ENCODE data around the gene PLA2G4E.

Gene PLA2G4E

GRCh38 chr15:41972253-41973242 is 48.3 kb downstream of the PLA2G4E start, which contains the start of gene EHD4:
Gene EHD4 (minus strand): TSS chr15:41972557. CDS start chr15:41972494, 63 bp downstream.
- peak; percentile 95 for DNase-seq

GRCh38 chr15:41971895-41972252 is 49.0 kb downstream of the PLA2G4E start:
- DNase-seq: no peak

GRCh38 chr15:41971089-41971894 is 49.5 kb downstream of the PLA2G4E start:
- DNase-seq: no peak

- no peak for DNase-seq
Observed at GRCh38 chr15:41970456-41970855, 50.4 kb downstream of the PLA2G4E start.

- DNase-seq: no peak
Observed at GRCh38 chr15:41969851-41970431, 50.9 kb downstream of the PLA2G4E start.

- no peak for DNase-seq
Observed at GRCh38 chr15:41968701-41969100, 52.1 kb downstream of the PLA2G4E start.

- no peak for DNase-seq
Observed at GRCh38 chr15:41967506-41968206, 53.2 kb downstream of the PLA2G4E start.

- DNase-seq: no peak
Observed at GRCh38 chr15:41966920-41967465, 53.8 kb downstream of the PLA2G4E start.

GRCh38 chr15:41966414-41966812 is 54.4 kb downstream of the PLA2G4E start:
- no peak for DNase-seq

GRCh38 chr15:41965441-41966413 is 55.1 kb downstream of the PLA2G4E start:
- DNase-seq: no peak

GRCh38 chr15:41961595-41962202 is 59.1 kb downstream of the PLA2G4E start:
- no peak for DNase-seq

- DNase-seq: no peak
Observed at GRCh38 chr15:41961001-41961518, 59.8 kb downstream of the PLA2G4E start.

- DNase-seq: no peak
Observed at GRCh38 chr15:41958002-41958420, 62.8 kb downstream of the PLA2G4E start.

- DNase-seq: no peak
Observed at GRCh38 chr15:41957021-41957897, 63.6 kb downstream of the PLA2G4E start.

- DNase-seq: no peak
Observed at GRCh38 chr15:41955807-41956525, 64.9 kb downstream of the PLA2G4E start.

GRCh38 chr15:41955100-41955499 is 65.7 kb downstream of the PLA2G4E start:
- DNase-seq: no peak

- no peak for DNase-seq
Observed at GRCh38 chr15:41954036-41954435, 66.8 kb downstream of the PLA2G4E start.

- no peak for DNase-seq
Observed at GRCh38 chr15:41952013-41952563, 68.8 kb downstream of the PLA2G4E start.
